GM18499 (cell line): ENCODE results near the gene KCNH8.

ENCODE experiments used
- ATAC-seq: cut with Tn5 transposase; IDR thresholded peaks from one replicate; pipeline ENCODE4 v1.9.1; 2021; ENCODE audit warnings: moderate number of reproducible peaks; ENCODE audit not compliant: insufficient read depth, unreplicated experiment

The KCNH8 gene

GRCh38 chr3:19457449-19457848, 309.1 kb downstream of the KCNH8 start:
- ATAC-seq = no peak

- no peak for ATAC-seq
These were observed 319.5 kb downstream of the KCNH8 start for GRCh38 chr3:19467761-19468160.

- no peak for ATAC-seq
These were observed 322.8 kb downstream of the KCNH8 start for GRCh38 chr3:19471138-19471537.

GRCh38 chr3:19473971-19474580, 325.8 kb downstream of the KCNH8 start:
- no peak for ATAC-seq

- no peak for ATAC-seq
These were observed 328.0 kb downstream of the KCNH8 start for GRCh38 chr3:19476281-19476680.

GRCh38 chr3:19485267-19485666, 337.0 kb downstream of the KCNH8 start:
- ATAC-seq = no peak

GRCh38 chr3:19487386-19487785, 339.1 kb downstream of the KCNH8 start:
- no peak for ATAC-seq

GRCh38 chr3:19488939-19489338, 340.6 kb downstream of the KCNH8 start:
- ATAC-seq = no peak

GRCh38 chr3:19489936-19490335, 341.6 kb downstream of the KCNH8 start:
- no peak for ATAC-seq

- ATAC-seq = no peak
These were observed 357.9 kb downstream of the KCNH8 start for GRCh38 chr3:19506171-19506570.

- no peak for ATAC-seq
These were observed 374.0 kb downstream of the KCNH8 start for GRCh38 chr3:19522305-19522704.

- ATAC-seq = no peak
These were observed 377.8 kb downstream of the KCNH8 start for GRCh38 chr3:19526071-19526470.

- ATAC-seq = no peak
These were observed 379.4 kb downstream of the KCNH8 start for GRCh38 chr3:19527746-19528145.

GRCh38 chr3:19531426-19531825, 383.1 kb downstream of the KCNH8 start:
- ATAC-seq = no peak

- ATAC-seq = peak; percentile 55
These were observed 391.4 kb downstream of the KCNH8 start for GRCh38 chr3:19539518-19540392.

- peak; percentile 22 for ATAC-seq
These were observed 392.2 kb downstream of the KCNH8 start for GRCh38 chr3:19540464-19540863.

GRCh38 chr3:19541284-19541683, 393.0 kb downstream of the KCNH8 start:
- ATAC-seq = no peak

- ATAC-seq = peak; percentile 33
These were observed 395.0 kb downstream of the KCNH8 start for GRCh38 chr3:19543212-19543841.

GRCh38 chr3:19547665-19548464, 399.6 kb downstream of the KCNH8 start:
- ATAC-seq = no peak

- peak; percentile 98 for ATAC-seq
These were observed 411.6 kb downstream of the KCNH8 start for GRCh38 chr3:19559724-19560442.
